Measurements from ENCODE around the gene HMBS. TPM values are rescaled to one million over a fixed set of nuclear protein-coding genes. Genes with fewer than 3 reads are reported as not detected.

HMBS gene
- total and polyA plus RNA-seq, 2 experiments from 2014 or later: 101 to 107 TPM

DNA sequence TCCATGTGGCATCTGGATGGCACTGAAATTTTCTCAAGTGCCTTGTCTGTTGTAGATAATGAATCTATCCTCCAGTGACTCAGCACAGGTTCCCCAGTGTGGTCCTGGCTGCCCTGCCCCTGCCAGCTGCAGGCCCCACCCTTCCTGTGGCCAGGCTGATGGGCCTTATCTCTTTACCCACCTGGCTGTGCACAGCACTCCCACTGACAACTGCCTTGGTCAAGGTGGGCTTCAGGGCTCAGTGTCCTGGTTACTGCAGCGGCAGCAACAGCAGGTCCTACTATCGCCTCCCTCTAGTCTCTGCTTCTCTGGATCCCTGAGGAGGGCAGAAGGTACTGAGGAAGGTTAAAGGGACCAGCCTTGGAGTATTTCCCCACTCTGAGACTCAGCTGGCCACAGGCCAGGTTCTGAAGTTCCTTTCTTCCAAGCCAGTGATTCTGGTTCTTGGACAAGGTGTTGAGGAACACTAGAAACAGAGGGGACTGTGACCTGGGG lies 3.1 kb downstream of the HMBS start:
- H2AFZ ChIP-seq: no peak overlapping the region
- Mint-ChIP-seq H3K9me3 (no peaks in the 10 kb centered on the region; the same call in 2 of the 3 replicates), H3K27me3 (ENCODE audit: insufficient read depth, low read depth, poor library complexity) (peaks cover 10% of the 10 kb centered on the region), H3K27ac (0 out of 2 replicates have a peak overlapping the region, but pooled peaks have one; percentile 77), H3K36me3 (ENCODE audit: low read depth) (peaks cover 34% of the 10 kb centered on the region), H3K4me3 (peak overlapping the region; percentile 23; the same call in 1 of the 3 replicates), H3K4me1 (peaks cover 11% of the 10 kb centered on the region)
- TF ChIP-seq, protein P1, sequence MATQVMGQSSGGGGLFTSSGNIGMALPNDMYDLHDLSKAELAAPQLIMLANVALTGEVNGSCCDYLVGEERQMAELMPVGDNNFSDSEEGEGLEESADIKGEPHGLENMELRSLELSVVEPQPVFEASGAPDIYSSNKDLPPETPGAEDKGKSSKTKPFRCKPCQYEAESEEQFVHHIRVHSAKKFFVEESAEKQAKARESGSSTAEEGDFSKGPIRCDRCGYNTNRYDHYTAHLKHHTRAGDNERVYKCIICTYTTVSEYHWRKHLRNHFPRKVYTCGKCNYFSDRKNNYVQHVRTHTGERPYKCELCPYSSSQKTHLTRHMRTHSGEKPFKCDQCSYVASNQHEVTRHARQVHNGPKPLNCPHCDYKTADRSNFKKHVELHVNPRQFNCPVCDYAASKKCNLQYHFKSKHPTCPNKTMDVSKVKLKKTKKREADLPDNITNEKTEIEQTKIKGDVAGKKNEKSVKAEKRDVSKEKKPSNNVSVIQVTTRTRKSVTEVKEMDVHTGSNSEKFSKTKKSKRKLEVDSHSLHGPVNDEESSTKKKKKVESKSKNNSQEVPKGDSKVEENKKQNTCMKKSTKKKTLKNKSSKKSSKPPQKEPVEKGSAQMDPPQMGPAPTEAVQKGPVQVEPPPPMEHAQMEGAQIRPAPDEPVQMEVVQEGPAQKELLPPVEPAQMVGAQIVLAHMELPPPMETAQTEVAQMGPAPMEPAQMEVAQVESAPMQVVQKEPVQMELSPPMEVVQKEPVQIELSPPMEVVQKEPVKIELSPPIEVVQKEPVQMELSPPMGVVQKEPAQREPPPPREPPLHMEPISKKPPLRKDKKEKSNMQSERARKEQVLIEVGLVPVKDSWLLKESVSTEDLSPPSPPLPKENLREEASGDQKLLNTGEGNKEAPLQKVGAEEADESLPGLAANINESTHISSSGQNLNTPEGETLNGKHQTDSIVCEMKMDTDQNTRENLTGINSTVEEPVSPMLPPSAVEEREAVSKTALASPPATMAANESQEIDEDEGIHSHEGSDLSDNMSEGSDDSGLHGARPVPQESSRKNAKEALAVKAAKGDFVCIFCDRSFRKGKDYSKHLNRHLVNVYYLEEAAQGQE (IDR thresholded peaks at IDR 0.05; ENCODE audit: unreplicated experiment): no peak
- TF ChIP-seq EZH2 (IDR thresholded peaks at IDR 0.05; ENCODE audit: low read depth, unreplicated experiment) (no peak), EZH2phosphoT487 (IDR thresholded peaks at IDR 0.05; ENCODE audit: unreplicated experiment) (no peak), NANOG (IDR thresholded peaks at IDR 0.05; ENCODE audit: borderline replicate concordance) (no peak), STAT1 (IDR thresholded peaks at IDR 0.05; ENCODE audit: unreplicated experiment) (no peak), ZNF114 (CRISPR knock-in tag; IDR thresholded peaks at IDR 0.05) (no peak), ZNF331 (CRISPR knock-in tag; IDR thresholded peaks at IDR 0.05; ENCODE audit: low read depth) (no peak), ZNF462 (CRISPR knock-in tag; IDR thresholded peaks at IDR 0.05) (no peak)
- H3K79me2 ChIP-seq (replicated peaks; ENCODE audit: insufficient read depth): peaks cover 27% of the 10 kb centered on the region
- H3F3A ChIP-seq (replicated peaks; ENCODE audit: low read depth): peaks cover 25% of the 10 kb centered on the region
- H3K4me3 ChIP-seq: no peak overlapping the region
- ATAC-seq (no peak), DNase-seq (ENCODE audit: low spot score) (no peak)
- no peak overlapping the region for H3K4me2 ChIP-seq
- peaks cover 14% of the 10 kb centered on the region; the same call in 1 of the 2 replicates for H4K20me1 ChIP-seq (replicated peaks; ENCODE audit: insufficient read depth)
- no peak overlapping the region for H3K27ac ChIP-seq (ENCODE audit: low read depth)
- H3K9me2 ChIP-seq (ENCODE audit: insufficient read depth): no peaks in the 10 kb centered on the region
- peaks cover 10% of the 10 kb centered on the region; the same call in 1 of the 2 replicates for H3K4me1 ChIP-seq (ENCODE audit: insufficient read depth)
- H3K36me3 ChIP-seq (ENCODE audit: insufficient read depth): no peaks in the 10 kb centered on the region
- H3K27me3 ChIP-seq (ENCODE audit: insufficient read depth): no peaks in the 10 kb centered on the region

All from GM23338 (cell line).